ENCODE data around the gene PRM1. TPM values are rescaled to one million over a fixed set of nuclear protein-coding genes. Genes with fewer than 3 reads are reported as not detected.
A peak's percentile ranks its signal among the peaks of the same experiment; 100 is the strongest.

The PRM1 gene
- total and polyA plus RNA-seq, 2 of the 13 experiments (the other 11 are each of a cell fraction or from before 2014, with no cell fraction given) = not detected

DNA sequence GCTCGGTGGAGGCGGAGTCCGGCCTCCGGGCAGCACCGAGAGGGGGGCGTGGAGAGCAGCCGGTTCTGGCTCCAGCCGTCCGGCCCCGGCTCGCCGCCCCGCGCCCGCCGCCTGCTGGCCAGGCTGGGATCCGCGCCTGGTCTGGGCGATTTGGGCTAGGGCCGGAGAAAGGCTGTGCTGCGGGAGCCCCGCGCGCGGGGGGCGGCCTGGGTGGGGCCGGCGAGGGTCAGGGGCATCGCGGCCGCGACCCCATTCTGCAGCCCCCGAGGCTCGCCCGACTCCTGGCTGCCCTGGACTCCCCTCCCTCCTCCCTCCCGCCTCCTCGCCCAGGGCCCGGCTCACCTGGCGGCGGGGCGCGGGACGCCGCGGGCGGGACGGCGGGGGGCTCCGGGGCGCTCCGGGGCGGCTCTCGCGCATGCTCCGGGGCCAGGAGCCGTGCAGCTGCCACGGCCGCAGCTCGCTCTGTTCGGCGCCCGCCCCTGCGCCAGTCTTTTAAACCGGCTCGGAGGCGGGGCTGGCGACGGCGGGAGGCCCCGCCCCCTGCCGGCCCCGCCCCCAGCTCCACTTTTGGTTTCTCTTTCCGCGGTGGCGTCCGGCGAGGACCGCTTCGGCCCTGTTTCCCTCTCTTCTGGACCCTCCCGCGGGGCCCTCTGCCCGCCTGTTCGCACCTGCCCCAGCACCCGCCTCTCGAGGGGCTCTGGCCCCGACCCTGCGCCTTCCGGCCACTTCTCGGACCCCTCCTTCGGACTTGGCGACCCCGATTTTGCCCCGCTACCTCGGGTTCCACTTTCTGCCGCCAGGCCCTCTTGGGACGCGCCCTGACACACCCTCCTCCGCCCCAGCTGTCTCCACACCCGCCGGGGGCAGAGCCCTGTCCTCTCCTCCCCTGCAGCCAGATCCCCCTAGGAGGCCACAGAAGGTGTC lies 25.1 kb downstream of the PRM1 start, which contains the start of gene SOCS1 (continued):
- TF ChIP-seq MAZ (IDR thresholded peaks at IDR 0.05; ENCODE audit: borderline replicate concordance, low read depth, low read length) = peak; percentile 88
- peak; percentile 99 for TF ChIP-seq MAZ (CRISPR knock-in tag; IDR thresholded peaks at IDR 0.05; ENCODE audit: low read depth)
- TF ChIP-seq, protein P1, sequence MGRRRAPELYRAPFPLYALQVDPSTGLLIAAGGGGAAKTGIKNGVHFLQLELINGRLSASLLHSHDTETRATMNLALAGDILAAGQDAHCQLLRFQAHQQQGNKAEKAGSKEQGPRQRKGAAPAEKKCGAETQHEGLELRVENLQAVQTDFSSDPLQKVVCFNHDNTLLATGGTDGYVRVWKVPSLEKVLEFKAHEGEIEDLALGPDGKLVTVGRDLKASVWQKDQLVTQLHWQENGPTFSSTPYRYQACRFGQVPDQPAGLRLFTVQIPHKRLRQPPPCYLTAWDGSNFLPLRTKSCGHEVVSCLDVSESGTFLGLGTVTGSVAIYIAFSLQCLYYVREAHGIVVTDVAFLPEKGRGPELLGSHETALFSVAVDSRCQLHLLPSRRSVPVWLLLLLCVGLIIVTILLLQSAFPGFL (CRISPR knock-in tag; IDR thresholded peaks at IDR 0.05) = peak; percentile 65; the same call in 1 of the 2 replicates
- no peak for TF ChIP-seq AGO1 (IDR thresholded peaks at IDR 0.05; ENCODE audit: low read depth, low read length, poor library complexity, severe bottlenecking)
- TF ChIP-seq, protein P2, sequence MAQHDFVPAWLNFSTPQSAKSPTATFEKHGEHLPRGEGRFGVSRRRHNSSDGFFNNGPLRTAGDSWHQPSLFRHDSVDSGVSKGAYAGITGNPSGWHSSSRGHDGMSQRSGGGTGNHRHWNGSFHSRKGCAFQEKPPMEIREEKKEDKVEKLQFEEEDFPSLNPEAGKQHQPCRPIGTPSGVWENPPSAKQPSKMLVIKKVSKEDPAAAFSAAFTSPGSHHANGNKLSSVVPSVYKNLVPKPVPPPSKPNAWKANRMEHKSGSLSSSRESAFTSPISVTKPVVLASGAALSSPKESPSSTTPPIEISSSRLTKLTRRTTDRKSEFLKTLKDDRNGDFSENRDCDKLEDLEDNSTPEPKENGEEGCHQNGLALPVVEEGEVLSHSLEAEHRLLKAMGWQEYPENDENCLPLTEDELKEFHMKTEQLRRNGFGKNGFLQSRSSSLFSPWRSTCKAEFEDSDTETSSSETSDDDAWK (CRISPR knock-in tag; IDR thresholded peaks at IDR 0.05) = no peak
- TF ChIP-seq ZNF629 (CRISPR knock-in tag; conservative IDR thresholded peaks at IDR 0.05) = no peak
- TF ChIP-seq PHF21A (CRISPR knock-in tag; IDR thresholded peaks at IDR 0.05) = peak; percentile 59; the same call in 1 of the 2 replicates
- TF ChIP-seq, protein P3, sequence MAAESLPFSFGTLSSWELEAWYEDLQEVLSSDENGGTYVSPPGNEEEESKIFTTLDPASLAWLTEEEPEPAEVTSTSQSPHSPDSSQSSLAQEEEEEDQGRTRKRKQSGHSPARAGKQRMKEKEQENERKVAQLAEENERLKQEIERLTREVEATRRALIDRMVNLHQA (CRISPR knock-in tag; IDR thresholded peaks at IDR 0.05) = no peak
- TF ChIP-seq ZKSCAN8 (CRISPR knock-in tag; IDR thresholded peaks at IDR 0.05; ENCODE audit: borderline replicate concordance) = peak; percentile 11; the same call in 1 of the 2 replicates
- no peak for TF ChIP-seq ATM (IDR thresholded peaks at IDR 0.05; ENCODE audit: borderline replicate concordance)
- no peak for TF ChIP-seq TAF15 (IDR thresholded peaks at IDR 0.05; ENCODE audit: low read depth, low read length, poor library complexity, severe bottlenecking)
- TF ChIP-seq, protein P4, sequence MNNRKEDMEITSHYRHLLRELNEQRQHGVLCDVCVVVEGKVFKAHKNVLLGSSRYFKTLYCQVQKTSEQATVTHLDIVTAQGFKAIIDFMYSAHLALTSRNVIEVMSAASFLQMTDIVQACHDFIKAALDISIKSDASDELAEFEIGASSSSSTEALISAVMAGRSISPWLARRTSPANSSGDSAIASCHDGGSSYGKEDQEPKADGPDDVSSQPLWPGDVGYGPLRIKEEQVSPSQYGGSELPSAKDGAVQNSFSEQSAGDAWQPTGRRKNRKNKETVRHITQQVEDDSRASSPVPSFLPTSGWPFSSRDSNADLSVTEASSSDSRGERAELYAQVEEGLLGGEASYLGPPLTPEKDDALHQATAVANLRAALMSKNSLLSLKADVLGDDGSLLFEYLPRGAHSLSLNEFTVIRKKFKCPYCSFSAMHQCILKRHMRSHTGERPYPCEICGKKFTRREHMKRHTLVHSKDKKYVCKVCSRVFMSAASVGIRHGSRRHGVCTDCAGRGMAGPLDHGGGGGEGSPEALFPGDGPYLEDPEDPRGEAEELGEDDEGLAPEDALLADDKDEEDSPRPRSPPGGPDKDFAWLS (CRISPR knock-in tag; IDR thresholded peaks at IDR 0.05; ENCODE audit: borderline replicate concordance) = peak; percentile 78; the same call in 1 of the 2 replicates
- TF ChIP-seq, protein P5, sequence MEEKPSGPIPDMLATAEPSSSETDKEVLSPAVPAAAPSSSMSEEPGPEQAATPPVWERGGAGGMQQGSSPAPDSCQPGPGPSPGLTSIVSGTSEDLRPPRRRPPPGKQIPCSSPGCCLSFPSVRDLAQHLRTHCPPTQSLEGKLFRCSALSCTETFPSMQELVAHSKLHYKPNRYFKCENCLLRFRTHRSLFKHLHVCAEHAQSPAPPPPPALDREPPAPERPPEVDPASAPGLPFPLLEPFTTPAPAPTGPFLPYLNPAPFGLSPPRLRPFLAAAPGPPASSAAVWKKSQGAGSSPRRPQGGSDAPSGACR (CRISPR knock-in tag; IDR thresholded peaks at IDR 0.05) = peak; percentile 58; the same call in 1 of the 2 replicates
- TF ChIP-seq, protein P6, sequence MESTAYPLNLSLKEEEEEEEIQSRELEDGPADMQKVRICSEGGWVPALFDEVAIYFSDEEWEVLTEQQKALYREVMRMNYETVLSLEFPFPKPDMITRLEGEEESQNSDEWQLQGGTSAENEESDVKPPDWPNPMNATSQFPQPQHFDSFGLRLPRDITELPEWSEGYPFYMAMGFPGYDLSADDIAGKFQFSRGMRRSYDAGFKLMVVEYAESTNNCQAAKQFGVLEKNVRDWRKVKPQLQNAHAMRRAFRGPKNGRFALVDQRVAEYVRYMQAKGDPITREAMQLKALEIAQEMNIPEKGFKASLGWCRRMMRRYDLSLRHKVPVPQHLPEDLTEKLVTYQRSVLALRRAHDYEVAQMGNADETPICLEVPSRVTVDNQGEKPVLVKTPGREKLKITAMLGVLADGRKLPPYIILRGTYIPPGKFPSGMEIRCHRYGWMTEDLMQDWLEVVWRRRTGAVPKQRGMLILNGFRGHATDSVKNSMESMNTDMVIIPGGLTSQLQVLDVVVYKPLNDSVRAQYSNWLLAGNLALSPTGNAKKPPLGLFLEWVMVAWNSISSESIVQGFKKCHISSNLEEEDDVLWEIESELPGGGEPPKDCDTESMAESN (CRISPR knock-in tag; conservative IDR thresholded peaks at IDR 0.05) = peak; percentile 78
- TF ChIP-seq EZH2 (conservative IDR thresholded peaks at IDR 0.05; ENCODE audit: low read depth, low read length) = no peak
- TF ChIP-seq JDP2 (CRISPR knock-in tag; IDR thresholded peaks at IDR 0.05; ENCODE audit: borderline replicate concordance) = no peak; the same call in 1 of the 2 replicates
- TF ChIP-seq MLLT10 (CRISPR knock-in tag; IDR thresholded peaks at IDR 0.05) = peak; percentile 89
- TF ChIP-seq NPAS2 (CRISPR knock-in tag; IDR thresholded peaks at IDR 0.05; ENCODE audit: borderline replicate concordance) = no peak
- peak; percentile 94 for TF ChIP-seq ETV6 (CRISPR knock-in tag; conservative IDR thresholded peaks at IDR 0.05)
